GM12892 (cell line): ENCODE results near the gene DAB2IP.

ENCODE experiments used
- DNase-seq: peaks from one replicate; pipeline ENCODE4 v3.0.0; 2011; ENCODE audit not compliant: insufficient read length
- FAIRE-seq: peaks from 2 replicates; lab custom pipeline; 2011; peaks lifted over from hg19 to GRCh38; lab: Jason Lieb, UNC
- POLR2A ChIP-seq: IDR thresholded peaks from 2 replicates; pipeline ENCODE4 v1.6.1; 2011; ENCODE audit warnings: low read depth, low read length, control low read depth
- POLR2AphosphoS5 ChIP-seq: IDR thresholded peaks from 2 replicates; pipeline ENCODE4 v1.6.1; 2011; ENCODE audit warnings: low read depth, low read length, control low read depth
- TAF1 ChIP-seq: IDR thresholded peaks from 2 replicates; pipeline ENCODE4 v1.6.1; 2011; ENCODE audit warnings: low read depth, mild to moderate bottlenecking, control low read depth, low read length, borderline replicate concordance

Gene DAB2IP

GRCh38 chr9:121776739-121777637 is 125.6 kb downstream of the DAB2IP start:
- DNase-seq (no peak), FAIRE-seq (no peak)
- TF ChIP-seq POLR2AphosphoS5: no peak
- TF ChIP-seq TAF1: no peak
- TF ChIP-seq POLR2A: no peak

GRCh38 chr9:121778252-121779225 is 127.1 kb downstream of the DAB2IP start:
- TF ChIP-seq TAF1: no peak
- no peak for TF ChIP-seq POLR2A
- no peak for TF ChIP-seq POLR2AphosphoS5
- no peak for DNase-seq
- FAIRE-seq: no peak

GRCh38 chr9:121779381-121780117 is 128.1 kb downstream of the DAB2IP start:
- TF ChIP-seq TAF1 (no peak), POLR2AphosphoS5 (no peak), POLR2A (no peak)
- DNase-seq: no peak
- FAIRE-seq: peak; percentile 30

- FAIRE-seq: no peak
- TF ChIP-seq POLR2A: no peak
- no peak for TF ChIP-seq POLR2AphosphoS5
- no peak for TF ChIP-seq TAF1
- DNase-seq: no peak
Observed at GRCh38 chr9:121780177-121781040, 129.0 kb downstream of the DAB2IP start.

- FAIRE-seq (no peak), DNase-seq (no peak)
- TF ChIP-seq POLR2A (no peak), TAF1 (no peak), POLR2AphosphoS5 (no peak)
Observed at GRCh38 chr9:121781145-121781548, 129.7 kb downstream of the DAB2IP start.

- TF ChIP-seq TAF1: no peak
- TF ChIP-seq POLR2AphosphoS5: no peak
- TF ChIP-seq POLR2A: no peak
- FAIRE-seq (no peak), DNase-seq (peak; percentile 3)
Observed at GRCh38 chr9:121781701-121782464, 130.4 kb downstream of the DAB2IP start.

- FAIRE-seq: no peak
- no peak for TF ChIP-seq POLR2AphosphoS5
- no peak for TF ChIP-seq TAF1
- no peak for TF ChIP-seq POLR2A
Observed at GRCh38 chr9:121782514-121783110, 131.2 kb downstream of the DAB2IP start.

GRCh38 chr9:121783111-121783510 is 131.7 kb downstream of the DAB2IP start:
- FAIRE-seq: no peak
- TF ChIP-seq POLR2AphosphoS5 (no peak), TAF1 (no peak), POLR2A (no peak)
- DNase-seq: peak; percentile 14

More at GRCh38 chr9:121782514-121783110, 131.2 kb downstream of the DAB2IP start:
- DNase-seq: peak; percentile 7
